HL-60 (cell line): ENCODE data around the gene TFB1M.

Source experiments
- DNase-seq, 2 experiments: peaks; one replicate each; pipeline ENCODE4 v3.0.0-alpha.2; 2010 to 2020; ENCODE audit warnings: low read depth in 1 of 2, low spot score in 1 of 2
- H3K27ac ChIP-seq: fragments of 250-450 bp; sonication (Bioruptor Pico); replicated peaks from 2 replicates; pipeline ENCODE4 v1.5.1; 2020; ENCODE audit warnings: mild to moderate bottlenecking, moderate library complexity
- H3K27me3 ChIP-seq: fragments of 250-450 bp; sonication (Bioruptor Pico); 2 replicates; pipeline ENCODE4 v1.5.1; 2021; ENCODE audit warnings: mild to moderate bottlenecking, moderate library complexity; ENCODE audit not compliant: insufficient read depth, poor library complexity, severe bottlenecking
- H3K4me3 ChIP-seq: replicated peaks from 2 replicates; pipeline ENCODE4 v1.5.1; 2011; ENCODE audit warnings: mild to moderate bottlenecking, control low read depth, low read length; ENCODE audit not compliant: insufficient read depth
- CTCF ChIP-seq: IDR thresholded peaks from one replicate; pipeline ENCODE4 v1.5.1; 2011; ENCODE audit warnings: low read length, control low read depth, inconsistent platforms; ENCODE audit not compliant: insufficient read depth
- GABPA ChIP-seq: IDR thresholded peaks from 2 replicates; pipeline ENCODE4 v1.6.1; 2012; ENCODE audit warnings: low read depth
- POLR2AphosphoS5 ChIP-seq: IDR thresholded peaks from 2 replicates; pipeline ENCODE4 v1.6.1; 2012; ENCODE audit warnings: low read depth
- REST ChIP-seq: IDR thresholded peaks from 2 replicates; pipeline ENCODE4 v1.6.1; 2012; ENCODE audit warnings: low read depth; ENCODE audit not compliant: insufficient replicate concordance
- SPI1 ChIP-seq: IDR thresholded peaks from 2 replicates; pipeline ENCODE4 v1.6.1; 2012; ENCODE audit warnings: low read depth, mild to moderate bottlenecking, borderline replicate concordance

The TFB1M gene

GRCh38 chr6:155261111-155261900 lies 53.0 kb downstream of the TFB1M start:
- TF ChIP-seq GABPA (no peak), REST (no peak), POLR2AphosphoS5 (no peak), CTCF (no peak), SPI1 (no peak)
- Histone ChIP-seq H3K27ac (no peak overlapping the region), H3K27me3 (no peaks in the 10 kb centered on the region), H3K4me3 (no peak overlapping the region)
- no peak for DNase-seq

GRCh38 chr6:155260686-155261085 lies 53.6 kb downstream of the TFB1M start:
- DNase-seq: no peak
- Histone ChIP-seq H3K27ac (no peak overlapping the region), H3K27me3 (no peaks in the 10 kb centered on the region), H3K4me3 (no peak overlapping the region)
- TF ChIP-seq SPI1 (no peak), CTCF (no peak), GABPA (no peak), POLR2AphosphoS5 (no peak)

- no peak overlapping the region for H3K27ac ChIP-seq
- H3K4me3 ChIP-seq: no peak overlapping the region
- no peak for DNase-seq
- TF ChIP-seq POLR2AphosphoS5 (no peak), GABPA (no peak), SPI1 (no peak), CTCF (no peak), REST (no peak)
- H3K27me3 ChIP-seq: no peaks in the 10 kb centered on the region
Measured at GRCh38 chr6:155259897-155260296, 54.4 kb downstream of the TFB1M start.

- TF ChIP-seq CTCF (no peak), SPI1 (no peak), GABPA (no peak), REST (no peak), POLR2AphosphoS5 (no peak)
- DNase-seq: no peak
- Histone ChIP-seq H3K27ac (no peak overlapping the region), H3K4me3 (no peak overlapping the region), H3K27me3 (no peaks in the 10 kb centered on the region)
Measured at GRCh38 chr6:155259204-155259603, 55.1 kb downstream of the TFB1M start.
